ENCODE results near the gene PTDSS2.

PTDSS2 gene

DNA sequence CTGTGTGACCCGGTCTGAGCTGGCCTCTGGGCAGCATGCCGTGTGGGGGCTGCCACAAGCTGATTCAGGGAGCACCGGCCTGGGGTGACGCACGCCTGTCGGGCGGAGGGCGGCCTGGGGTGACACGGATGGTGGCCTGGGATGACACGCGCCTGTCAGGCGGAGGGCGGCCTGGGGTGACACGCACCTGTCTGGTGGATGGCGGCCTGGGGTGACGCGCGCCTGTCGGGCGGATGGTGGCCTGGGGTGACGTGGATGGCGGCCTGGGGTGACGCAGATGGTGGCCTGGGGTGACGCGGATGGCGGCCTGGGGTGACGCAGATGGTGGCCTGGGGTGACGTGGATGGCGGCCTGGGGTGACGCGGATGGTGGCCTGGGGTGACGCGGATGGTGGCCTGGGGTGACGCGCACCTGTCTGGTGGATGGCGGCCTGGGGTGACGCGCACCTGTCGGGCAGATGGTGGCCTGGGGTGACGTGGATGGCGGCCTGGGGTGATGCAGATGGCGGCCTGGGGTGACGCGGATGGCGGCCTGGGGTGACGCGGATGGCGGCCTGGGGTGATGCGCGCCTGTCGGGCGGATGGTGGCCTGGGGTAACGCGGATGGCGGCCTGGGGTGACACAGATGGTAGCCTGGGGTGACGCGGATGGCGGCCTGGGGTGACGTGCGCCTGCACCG, 21.5 kb downstream of the PTDSS2 start:
- Histone ChIP-seq H3K4me1 (no peaks in the 10 kb centered on the region), H3K9me3 (no peaks in the 10 kb centered on the region), H3K36me3 (no peaks in the 10 kb centered on the region), H3K4me3 (ENCODE audit: low read depth, low read length) (no peak overlapping the region), H3K27me3 (no peaks in the 10 kb centered on the region)
- TF ChIP-seq, protein P1, sequence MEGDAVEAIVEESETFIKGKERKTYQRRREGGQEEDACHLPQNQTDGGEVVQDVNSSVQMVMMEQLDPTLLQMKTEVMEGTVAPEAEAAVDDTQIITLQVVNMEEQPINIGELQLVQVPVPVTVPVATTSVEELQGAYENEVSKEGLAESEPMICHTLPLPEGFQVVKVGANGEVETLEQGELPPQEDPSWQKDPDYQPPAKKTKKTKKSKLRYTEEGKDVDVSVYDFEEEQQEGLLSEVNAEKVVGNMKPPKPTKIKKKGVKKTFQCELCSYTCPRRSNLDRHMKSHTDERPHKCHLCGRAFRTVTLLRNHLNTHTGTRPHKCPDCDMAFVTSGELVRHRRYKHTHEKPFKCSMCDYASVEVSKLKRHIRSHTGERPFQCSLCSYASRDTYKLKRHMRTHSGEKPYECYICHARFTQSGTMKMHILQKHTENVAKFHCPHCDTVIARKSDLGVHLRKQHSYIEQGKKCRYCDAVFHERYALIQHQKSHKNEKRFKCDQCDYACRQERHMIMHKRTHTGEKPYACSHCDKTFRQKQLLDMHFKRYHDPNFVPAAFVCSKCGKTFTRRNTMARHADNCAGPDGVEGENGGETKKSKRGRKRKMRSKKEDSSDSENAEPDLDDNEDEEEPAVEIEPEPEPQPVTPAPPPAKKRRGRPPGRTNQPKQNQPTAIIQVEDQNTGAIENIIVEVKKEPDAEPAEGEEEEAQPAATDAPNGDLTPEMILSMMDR (IDR thresholded peaks at IDR 0.05; ENCODE audit: low read depth, low read length) = no peak
- no peak for DNase-seq

GRCh38 chr11:472272-472671, 22.2 kb downstream of the PTDSS2 start:
- Histone ChIP-seq H3K9me3 (no peaks in the 10 kb centered on the region), H3K27me3 (no peaks in the 10 kb centered on the region), H3K4me3 (ENCODE audit: low read depth, low read length) (no peak overlapping the region), H3K36me3 (no peaks in the 10 kb centered on the region), H3K4me1 (no peaks in the 10 kb centered on the region)
- no peak for DNase-seq
- TF ChIP-seq, protein P1 (IDR thresholded peaks at IDR 0.05; ENCODE audit: low read depth, low read length) = no peak

- Histone ChIP-seq H3K27me3 (no peaks in the 10 kb centered on the region), H3K9me3 (no peaks in the 10 kb centered on the region), H3K4me1 (no peaks in the 10 kb centered on the region), H3K4me3 (ENCODE audit: low read depth, low read length) (no peak overlapping the region), H3K36me3 (no peaks in the 10 kb centered on the region)
- TF ChIP-seq, protein P1 (IDR thresholded peaks at IDR 0.05; ENCODE audit: low read depth, low read length) = no peak
- DNase-seq = no peak
These were observed 22.7 kb downstream of the PTDSS2 start for GRCh38 chr11:472816-473215.

- DNase-seq = no peak
- no peaks in the 10 kb centered on the region for H3K27me3 ChIP-seq
- TF ChIP-seq, protein P1 (IDR thresholded peaks at IDR 0.05; ENCODE audit: low read depth, low read length) = no peak
- no peaks in the 10 kb centered on the region for H3K9me3 ChIP-seq
- H3K4me3 ChIP-seq (ENCODE audit: low read depth, low read length) = no peak overlapping the region
- no peaks in the 10 kb centered on the region for H3K4me1 ChIP-seq
- H3K36me3 ChIP-seq = no peaks in the 10 kb centered on the region
These were observed 23.3 kb downstream of the PTDSS2 start for GRCh38 chr11:473415-473814.

DNA sequence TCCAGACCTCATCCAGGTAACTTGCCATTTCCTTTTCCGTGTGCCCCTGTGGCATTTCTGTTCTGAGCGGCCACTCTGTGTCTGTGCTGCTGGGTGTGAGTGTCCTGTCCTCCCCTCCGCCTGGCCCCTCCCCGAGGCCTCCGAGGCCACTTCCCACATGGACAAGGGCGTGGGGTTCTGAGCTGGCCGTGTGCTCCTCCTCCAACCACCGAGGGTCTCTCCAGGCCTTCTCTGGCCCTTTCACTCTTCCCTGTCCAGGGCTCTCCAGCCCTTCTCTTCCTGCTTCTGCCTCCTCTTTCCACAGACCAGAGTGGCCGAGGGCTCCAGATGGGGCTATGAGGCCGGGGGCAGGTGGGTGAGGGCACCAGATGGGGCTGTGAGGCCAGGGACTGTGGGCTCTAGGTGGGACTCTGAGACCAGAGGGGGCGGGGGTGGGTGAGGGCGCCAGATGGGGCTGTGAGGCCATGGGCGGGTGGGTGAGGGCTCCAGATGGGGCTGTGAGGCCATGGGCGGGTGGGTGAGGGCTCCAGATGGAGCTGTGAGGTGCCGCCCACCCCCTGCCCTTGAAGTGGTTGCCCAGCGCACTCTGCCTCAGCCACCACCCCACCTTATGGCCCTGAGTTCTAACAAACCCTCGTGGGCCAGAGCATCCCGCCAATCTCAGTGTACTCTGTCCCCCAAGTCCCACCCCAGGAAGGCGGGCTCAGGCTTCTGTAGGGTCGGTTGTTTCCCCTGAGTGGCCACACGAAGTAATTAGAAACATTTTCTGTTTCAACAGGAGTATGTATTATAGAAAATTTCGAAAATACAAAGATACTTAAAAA, 24.1 kb downstream of the PTDSS2 start:
- TF ChIP-seq, protein P1 (IDR thresholded peaks at IDR 0.05; ENCODE audit: low read depth, low read length) = no peak
- DNase-seq = no peak
- no peaks in the 10 kb centered on the region for H3K36me3 ChIP-seq

More for the DNA sequence above, 24.1 kb downstream of the PTDSS2 start:
- Histone ChIP-seq H3K4me3 (ENCODE audit: low read depth, low read length) (no peak overlapping the region), H3K4me1 (no peaks in the 10 kb centered on the region), H3K27me3 (no peaks in the 10 kb centered on the region), H3K9me3 (no peaks in the 10 kb centered on the region)
